Measurements from ENCODE around the gene VWC2L. TPM values are rescaled to one million over a fixed set of nuclear protein-coding genes. Genes with fewer than 3 reads are reported as not detected.

VWC2L gene
- total RNA-seq, 3 donors from 2014 or later: not detected

DNA sequence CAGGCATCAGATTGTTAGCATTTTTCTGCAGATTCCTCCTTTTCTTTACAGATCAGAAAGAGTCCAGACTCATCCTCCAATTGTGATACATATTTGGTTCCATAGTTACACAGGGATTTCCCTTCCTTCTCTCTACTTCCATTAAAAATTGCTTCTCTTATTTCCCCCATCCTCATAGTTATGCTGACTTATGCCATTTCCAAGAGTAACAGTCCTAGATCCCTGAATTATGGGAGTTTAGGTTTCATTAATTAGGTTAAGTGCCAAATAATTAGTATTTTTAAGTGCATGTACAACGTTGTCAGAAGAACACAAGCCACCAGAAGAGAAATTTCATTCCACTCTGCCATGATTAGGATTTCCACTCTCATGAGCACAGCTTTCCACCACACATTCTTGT, 200.2 kb downstream of the VWC2L start:
- Histone ChIP-seq H3K4me3 (no peak overlapping the region), H3K9me3 (no peaks in the 10 kb centered on the region), H3K4me1 (ENCODE audit: low read depth) (no peaks in the 10 kb centered on the region), H3K36me3 (ENCODE audit: low read depth) (no peaks in the 10 kb centered on the region)
- TF ChIP-seq, protein P1, sequence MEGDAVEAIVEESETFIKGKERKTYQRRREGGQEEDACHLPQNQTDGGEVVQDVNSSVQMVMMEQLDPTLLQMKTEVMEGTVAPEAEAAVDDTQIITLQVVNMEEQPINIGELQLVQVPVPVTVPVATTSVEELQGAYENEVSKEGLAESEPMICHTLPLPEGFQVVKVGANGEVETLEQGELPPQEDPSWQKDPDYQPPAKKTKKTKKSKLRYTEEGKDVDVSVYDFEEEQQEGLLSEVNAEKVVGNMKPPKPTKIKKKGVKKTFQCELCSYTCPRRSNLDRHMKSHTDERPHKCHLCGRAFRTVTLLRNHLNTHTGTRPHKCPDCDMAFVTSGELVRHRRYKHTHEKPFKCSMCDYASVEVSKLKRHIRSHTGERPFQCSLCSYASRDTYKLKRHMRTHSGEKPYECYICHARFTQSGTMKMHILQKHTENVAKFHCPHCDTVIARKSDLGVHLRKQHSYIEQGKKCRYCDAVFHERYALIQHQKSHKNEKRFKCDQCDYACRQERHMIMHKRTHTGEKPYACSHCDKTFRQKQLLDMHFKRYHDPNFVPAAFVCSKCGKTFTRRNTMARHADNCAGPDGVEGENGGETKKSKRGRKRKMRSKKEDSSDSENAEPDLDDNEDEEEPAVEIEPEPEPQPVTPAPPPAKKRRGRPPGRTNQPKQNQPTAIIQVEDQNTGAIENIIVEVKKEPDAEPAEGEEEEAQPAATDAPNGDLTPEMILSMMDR (IDR thresholded peaks at IDR 0.05): no peak
- intact Hi-C loops (cut with DNase I, micrococcal nuclease): no loop called here
- DNase-seq: no peak
- no peak for ATAC-seq

DNA sequence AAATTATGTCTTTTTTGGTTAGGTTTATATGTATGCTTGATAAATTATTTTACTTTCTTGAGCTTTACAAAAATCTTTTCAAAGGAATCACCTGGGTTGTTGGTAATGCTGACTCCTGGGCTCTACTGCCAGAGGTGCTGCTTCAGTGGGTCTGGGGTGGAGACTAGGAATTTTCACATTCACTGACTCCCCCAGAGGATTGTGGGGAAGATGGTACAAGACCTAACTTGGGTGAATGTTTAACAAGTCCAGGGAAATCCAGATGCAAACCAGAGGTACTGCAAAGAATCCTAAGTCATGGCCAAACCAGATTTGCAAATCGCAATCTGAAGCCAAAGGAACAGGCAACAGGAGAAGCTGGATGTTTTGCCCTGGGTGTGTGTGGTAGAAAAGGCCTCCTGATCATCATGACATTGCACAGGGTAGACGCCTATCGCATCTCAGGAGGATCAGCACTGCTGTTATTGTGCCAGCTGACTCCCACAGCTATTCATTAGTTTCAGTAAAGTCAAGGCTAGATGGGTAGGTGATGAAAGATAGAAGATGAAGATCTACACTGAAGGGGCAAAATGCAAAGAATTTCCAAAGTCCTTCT, 213.4 kb downstream of the VWC2L start:
- TF ChIP-seq, protein P1 (IDR thresholded peaks at IDR 0.05): no peak
- intact Hi-C loops (cut with DNase I, micrococcal nuclease): no loop called here
- ATAC-seq: no peak
- no peaks in the 10 kb centered on the region for H3K36me3 ChIP-seq (ENCODE audit: low read depth)
- no peak overlapping the region for H3K4me3 ChIP-seq
- no peaks in the 10 kb centered on the region for H3K9me3 ChIP-seq
- no peak for DNase-seq
- no peaks in the 10 kb centered on the region for H3K4me1 ChIP-seq (ENCODE audit: low read depth)

DNA sequence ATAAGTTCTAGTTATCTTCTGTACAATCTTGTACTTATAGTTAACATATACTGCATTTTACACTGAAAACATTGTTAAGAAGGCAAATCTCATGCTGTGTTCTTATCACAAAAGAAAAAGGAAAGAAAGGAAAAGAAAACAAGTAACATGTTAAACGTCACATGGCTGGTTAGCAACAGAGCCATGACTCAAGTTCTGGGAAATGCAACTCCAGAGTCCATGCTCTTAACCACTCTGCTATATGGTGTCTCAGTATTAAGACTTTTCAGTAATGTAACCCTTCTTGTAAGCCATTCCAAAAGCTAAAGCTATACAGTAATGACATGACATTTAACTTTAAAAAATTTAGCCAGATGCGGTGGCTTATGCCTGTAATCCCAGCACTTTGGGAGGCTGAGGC, 217.2 kb downstream of the VWC2L start:
- DNase-seq (no peak), ATAC-seq (no peak)
- Histone ChIP-seq H3K36me3 (ENCODE audit: low read depth) (no peaks in the 10 kb centered on the region), H3K4me3 (no peak overlapping the region), H3K9me3 (no peaks in the 10 kb centered on the region), H3K4me1 (ENCODE audit: low read depth) (no peaks in the 10 kb centered on the region)
- intact Hi-C loops (cut with DNase I, micrococcal nuclease): no loop called here
- TF ChIP-seq, protein P1 (IDR thresholded peaks at IDR 0.05): no peak

All from mucosa of descending colon (tissue), 3 donors.